Measurements from ENCODE around the gene CPLX1. TPM values are rescaled to one million over a fixed set of nuclear protein-coding genes. Genes with fewer than 3 reads are reported as not detected.

Gene CPLX1
- total and polyA plus RNA-seq, 9 donors: 0.47 to 10.2 (median 2.3) TPM

- no peak overlapping the region for H3K27ac ChIP-seq
- no peaks in the 10 kb centered on the region for H3K4me1 ChIP-seq (ENCODE audit: insufficient read depth)
- no peaks in the 10 kb centered on the region for H3K36me3 ChIP-seq
- H3K4me3 ChIP-seq: no peak overlapping the region
- H3K9me3 ChIP-seq: no peaks in the 10 kb centered on the region
- TF ChIP-seq POLR2A (IDR thresholded peaks at IDR 0.05) (no peak), EP300 (IDR thresholded peaks at IDR 0.05) (no peak), CTCF (IDR thresholded peaks at IDR 0.05) (no peak)
- no peak for DNase-seq
- intact Hi-C loops (cut with DNase I): no loop called here
- H3K27me3 ChIP-seq: no peaks in the 10 kb centered on the region
- WGBS, 3 donors: 77 to 89% (median 88%) methylated on average over 9 of the region's 9 CpGs
Observed at GRCh38 chr4:871484-871883, 45.6 kb upstream of the CPLX1 start.

- Histone ChIP-seq H3K9me3 (no peaks in the 10 kb centered on the region), H3K4me3 (no peak overlapping the region), H3K27ac (no peak overlapping the region), H3K36me3 (no peaks in the 10 kb centered on the region), H3K4me1 (ENCODE audit: insufficient read depth) (no peaks in the 10 kb centered on the region), H3K27me3 (no peaks in the 10 kb centered on the region)
- no peak for TF ChIP-seq CTCF (IDR thresholded peaks at IDR 0.05)
- TF ChIP-seq POLR2A (IDR thresholded peaks at IDR 0.05): no peak
- intact Hi-C loops (cut with DNase I): no loop called here
- 87 to 93% (median 91%) methylated on average over 20 of the region's 20 CpGs for WGBS, 3 donors
- no peak for DNase-seq
Observed at GRCh38 chr4:870951-871350, 45.0 kb upstream of the CPLX1 start.

DNA sequence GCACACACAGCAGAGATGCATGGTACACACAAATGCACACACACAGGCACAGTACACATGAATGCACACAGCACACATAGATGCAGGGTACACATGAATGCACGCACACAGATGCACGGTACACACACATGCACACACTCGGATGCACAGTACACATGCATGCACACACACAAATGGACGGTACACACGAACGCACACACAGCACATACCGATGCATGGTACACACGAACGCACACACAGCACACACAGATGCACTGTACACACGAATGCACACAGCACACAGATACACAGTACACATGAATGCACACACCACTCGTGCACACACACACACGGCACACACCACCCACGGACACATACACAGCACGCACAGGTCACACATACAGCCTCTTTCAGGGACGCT lies 43.8 kb upstream of the CPLX1 start:
- TF ChIP-seq POLR2A (IDR thresholded peaks at IDR 0.05) (no peak), EP300 (IDR thresholded peaks at IDR 0.05) (no peak), CTCF (IDR thresholded peaks at IDR 0.05) (no peak)
- WGBS, 3 donors: 95 to 98% (median 96%) methylated on average over 15 of the region's 15 CpGs
- H3K27ac ChIP-seq: no peak overlapping the region
- no peaks in the 10 kb centered on the region for H3K4me1 ChIP-seq (ENCODE audit: insufficient read depth)
- no peaks in the 10 kb centered on the region for H3K9me3 ChIP-seq
- H3K36me3 ChIP-seq: no peaks in the 10 kb centered on the region
- no peak overlapping the region for H3K4me3 ChIP-seq
- no peak for DNase-seq
- H3K27me3 ChIP-seq: no peaks in the 10 kb centered on the region
- intact Hi-C loops (cut with DNase I): no loop called here

DNA sequence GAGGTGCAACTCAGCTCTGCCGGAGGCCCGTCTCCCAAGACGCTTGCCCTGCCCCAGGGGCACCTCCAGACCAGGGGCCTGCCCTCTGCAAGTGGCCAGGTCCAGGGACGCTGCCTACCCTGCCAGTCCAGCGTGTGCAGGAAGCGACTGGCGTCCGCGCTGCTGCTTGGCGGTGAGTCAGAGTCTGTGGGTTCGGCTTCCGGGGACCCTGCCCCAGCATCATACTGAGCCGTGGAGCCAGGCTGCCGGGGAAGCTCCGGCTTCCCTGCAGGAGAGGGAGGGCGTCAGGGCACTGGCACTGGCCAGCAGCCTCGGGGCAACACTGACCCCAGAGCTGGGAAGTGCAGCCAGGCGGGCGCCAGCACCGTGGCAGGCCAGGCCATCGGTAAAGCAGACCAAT lies 42.5 kb upstream of the CPLX1 start:
- WGBS, 3 donors: 94% methylated on average over 14 to 21 of the region's 21 CpGs
- H3K36me3 ChIP-seq: no peaks in the 10 kb centered on the region

More for the DNA sequence above, 42.5 kb upstream of the CPLX1 start:
- no peak for DNase-seq
- no peaks in the 10 kb centered on the region for H3K4me1 ChIP-seq (ENCODE audit: insufficient read depth)
- no peaks in the 10 kb centered on the region for H3K9me3 ChIP-seq
- TF ChIP-seq POLR2A (IDR thresholded peaks at IDR 0.05) (no peak), EP300 (IDR thresholded peaks at IDR 0.05) (no peak), CTCF (IDR thresholded peaks at IDR 0.05) (no peak)
- no peak overlapping the region for H3K4me3 ChIP-seq
- H3K27me3 ChIP-seq: no peaks in the 10 kb centered on the region
- H3K27ac ChIP-seq: no peak overlapping the region
- intact Hi-C loops (cut with DNase I): no loop called here

Measured in ovary (tissue), 9 donors.